ENCODE measurements around the gene BRD3OS. TPM values are rescaled to one million over a fixed set of nuclear protein-coding genes. Genes with fewer than 3 reads are reported as not detected.
A peak's percentile ranks its signal among the peaks of the same experiment; 100 is the strongest.

Gene BRD3OS
- total RNA-seq, 1 donor from 2014 or later = 13.7 TPM

GRCh38 chr9:134048582-134048968, 23.3 kb downstream of the BRD3OS start:
- H3K27ac Mint-ChIP-seq (ENCODE audit: unreplicated experiment) = no peak overlapping the region
- no peak for DNase-seq (ENCODE audit: low spot score)
- no peak overlapping the region for H3K4me3 Mint-ChIP-seq (ENCODE audit: unreplicated experiment)
- TF ChIP-seq CTCF (IDR thresholded peaks at IDR 0.05) = no peak
- peaks cover 20% of the 10 kb centered on the region for H3K36me3 Mint-ChIP-seq (ENCODE audit: low read depth)
- no peaks in the 10 kb centered on the region for H3K27me3 Mint-ChIP-seq (ENCODE audit: low read depth)
- no peaks in the 10 kb centered on the region for H3K4me1 Mint-ChIP-seq (ENCODE audit: low read depth)
- no peaks in the 10 kb centered on the region for H3K9me3 Mint-ChIP-seq (ENCODE audit: low read depth)

GRCh38 chr9:134049236-134049635, 24.0 kb downstream of the BRD3OS start:
- DNase-seq (ENCODE audit: low spot score) = no peak
- no peak for TF ChIP-seq CTCF (IDR thresholded peaks at IDR 0.05)

GRCh38 chr9:134049772-134050588, 24.7 kb downstream of the BRD3OS start:
- Mint-ChIP-seq H3K4me1 (ENCODE audit: low read depth) (no peaks in the 10 kb centered on the region), H3K27me3 (ENCODE audit: low read depth) (no peaks in the 10 kb centered on the region), H3K36me3 (ENCODE audit: low read depth) (peaks cover 14% of the 10 kb centered on the region), H3K27ac (ENCODE audit: unreplicated experiment) (no peak overlapping the region), H3K9me3 (ENCODE audit: low read depth) (no peaks in the 10 kb centered on the region), H3K4me3 (ENCODE audit: unreplicated experiment) (no peak overlapping the region)
- TF ChIP-seq CTCF (IDR thresholded peaks at IDR 0.05) = no peak
- DNase-seq (ENCODE audit: low spot score) = no peak

More at GRCh38 chr9:134049236-134049635, 24.0 kb downstream of the BRD3OS start:
- no peaks in the 10 kb centered on the region for H3K4me1 Mint-ChIP-seq (ENCODE audit: low read depth)
- no peak overlapping the region for H3K4me3 Mint-ChIP-seq (ENCODE audit: unreplicated experiment)
- H3K9me3 Mint-ChIP-seq (ENCODE audit: low read depth) = no peaks in the 10 kb centered on the region
- no peak overlapping the region for H3K27ac Mint-ChIP-seq (ENCODE audit: unreplicated experiment)
- no peaks in the 10 kb centered on the region for H3K27me3 Mint-ChIP-seq (ENCODE audit: low read depth)
- peaks cover 15% of the 10 kb centered on the region for H3K36me3 Mint-ChIP-seq (ENCODE audit: low read depth)

GRCh38 chr9:134050726-134051125, 25.4 kb downstream of the BRD3OS start:
- TF ChIP-seq CTCF (IDR thresholded peaks at IDR 0.05) = no peak
- Mint-ChIP-seq H3K4me1 (ENCODE audit: low read depth) (peaks cover 3% of the 10 kb centered on the region), H3K4me3 (ENCODE audit: unreplicated experiment) (no peak overlapping the region), H3K9me3 (ENCODE audit: low read depth) (no peaks in the 10 kb centered on the region), H3K27ac (ENCODE audit: unreplicated experiment) (no peak overlapping the region), H3K27me3 (ENCODE audit: low read depth) (no peaks in the 10 kb centered on the region), H3K36me3 (ENCODE audit: low read depth) (peaks cover 14% of the 10 kb centered on the region)
- peak; percentile 74 for DNase-seq (ENCODE audit: low spot score)

GRCh38 chr9:134051319-134051718, 26.0 kb downstream of the BRD3OS start:
- Mint-ChIP-seq H3K9me3 (ENCODE audit: low read depth) (no peaks in the 10 kb centered on the region), H3K27ac (ENCODE audit: unreplicated experiment) (no peak overlapping the region), H3K27me3 (ENCODE audit: low read depth) (no peaks in the 10 kb centered on the region), H3K4me1 (ENCODE audit: low read depth) (peaks cover 9% of the 10 kb centered on the region), H3K36me3 (ENCODE audit: low read depth) (peaks cover 14% of the 10 kb centered on the region), H3K4me3 (ENCODE audit: unreplicated experiment) (no peak overlapping the region)
- TF ChIP-seq CTCF (IDR thresholded peaks at IDR 0.05) = no peak
- DNase-seq (ENCODE audit: low spot score) = peak; percentile 82
